Keratinocyte (primary cell): ENCODE measurements around the gene HOXB2. TPM values are rescaled to one million over a fixed set of nuclear protein-coding genes. Genes with fewer than 3 reads are reported as not detected.

ENCODE experiments used
- DNase-seq: peaks from one replicate; pipeline ENCODE4 v3.0.0-alpha.2; 2011; ENCODE audit warnings: low read depth, missing footprints, low spot score
- FAIRE-seq: peaks from 2 replicates; lab custom pipeline; 2011; peaks lifted over from hg19 to GRCh38; lab: Jason Lieb, UNC
- H2AFZ ChIP-seq: 2 replicates; pipeline ENCODE4 v1.6.0; 2012; ENCODE audit warnings: low read length, control low read depth, inconsistent platforms; ENCODE audit not compliant: control insufficient read depth
- H3K27ac ChIP-seq: 2 replicates; pipeline ENCODE4 v1.5.1; 2011; ENCODE audit warnings: low read length; ENCODE audit not compliant: control insufficient read depth, insufficient read depth
- H3K27me3 ChIP-seq: 3 replicates; pipeline ENCODE4 v1.6.0; 2011; ENCODE audit warnings: low read length; ENCODE audit not compliant: control insufficient read depth, insufficient read depth; ENCODE audit errors: extremely low read depth
- H3K36me3 ChIP-seq, 2 experiments: 2 replicates in 1 of 2; 3 replicates in 1 of 2; pipeline ENCODE4 v1.5.1; 2011; ENCODE audit warnings: low read length in 2 of 2, mild to moderate bottlenecking in 1 of 2; ENCODE audit not compliant: control insufficient read depth in 2 of 2, insufficient read depth in 2 of 2; ENCODE audit errors: extremely low read depth in 1 of 2
- H3K4me1 ChIP-seq: 3 replicates; pipeline ENCODE4 v1.5.1; 2011; ENCODE audit warnings: low read length; ENCODE audit not compliant: control insufficient read depth, insufficient read depth; ENCODE audit errors: extremely low read depth
- H3K4me2 ChIP-seq: 3 replicates; pipeline ENCODE4 v1.6.0; 2011; ENCODE audit warnings: low read depth, low read length; ENCODE audit not compliant: control insufficient read depth, insufficient read depth; ENCODE audit errors: extremely low read depth
- H3K4me3 ChIP-seq, 3 experiments: fragments of 200-600 bp in 1 of 3; sonication (generic) in 1 of 3; 2 replicates in 2 of 3; 3 replicates in 1 of 3; pipeline ENCODE4 v1.5.1; 2011 to 2016; ENCODE audit warnings: low read length in 3 of 3, mild to moderate bottlenecking in 3 of 3, control low read depth in 2 of 3, inconsistent platforms in 1 of 3, low read depth in 1 of 3, mixed read lengths in 1 of 3, mixed run types in 1 of 3, moderate library complexity in 1 of 3; ENCODE audit not compliant: control insufficient read depth in 2 of 3, insufficient read depth in 2 of 3; ENCODE audit errors: extremely low read depth in 1 of 3
- H3K79me2 ChIP-seq: 2 replicates; pipeline ENCODE4 v1.6.0; 2012; ENCODE audit warnings: low read length; ENCODE audit not compliant: control insufficient read depth, insufficient read depth
- H3K9ac ChIP-seq: 3 replicates; pipeline ENCODE4 v1.6.0; 2011; ENCODE audit warnings: low read length; ENCODE audit not compliant: control insufficient read depth, insufficient read depth; ENCODE audit errors: extremely low read depth
- H3K9me1 ChIP-seq: 3 replicates; pipeline ENCODE4 v1.6.0; 2011; ENCODE audit warnings: low read length; ENCODE audit not compliant: control insufficient read depth, insufficient read depth; ENCODE audit errors: extremely low read depth
- H3K9me3 ChIP-seq: 2 replicates; pipeline ENCODE4 v1.5.1; 2012; ENCODE audit warnings: low read depth, low read length; ENCODE audit not compliant: control insufficient read depth
- H4K20me1 ChIP-seq: 3 replicates; pipeline ENCODE4 v1.6.0; 2011; ENCODE audit warnings: low read length; ENCODE audit not compliant: control insufficient read depth, insufficient read depth; ENCODE audit errors: extremely low read depth
- CTCF ChIP-seq, 3 experiments: IDR thresholded peaks in 1 of 3; conservative IDR thresholded peaks in 1 of 3; optimal IDR thresholded peaks in 1 of 3; 2 replicates in 2 of 3; 3 replicates in 1 of 3; pipeline versions ENCODE3 to v1.5.1; 2011; ENCODE audit warnings: low read length in 3 of 3, mild to moderate bottlenecking in 3 of 3, moderate library complexity in 2 of 3, control low read depth in 1 of 3, inconsistent platforms in 1 of 3; ENCODE audit not compliant: insufficient read depth in 2 of 3; ENCODE audit errors: extremely low read depth in 1 of 3
- EZH2 ChIP-seq: IDR thresholded peaks from one replicate; pipeline ENCODE4 v1.6.1; 2012; ENCODE audit warnings: inconsistent platforms, mild to moderate bottlenecking, low read length, moderate library complexity
- dilution Hi-C: fragments of 300-500 bp; cut with MboI; formaldehyde crosslinking; loops from one replicate; pipeline ENCODE4 v1.7.0; 2020; ENCODE audit warnings: low sequenced_read_pairs; ENCODE audit not compliant: extremely low pct_ligation_motif_present
- polyA plus RNA-seq, 5 experiments: library from polyadenylated mRNA; depleted of rRNA in 3 of 5; stranded (reverse) in 3 of 5; stranded (forward) in 1 of 5; unstranded in 1 of 5; fragments of >200 nt; gene quantifications; 1 replicate in 1 of 5; 2 replicates in 3 of 5; 3 replicates in 1 of 5; pipeline versions ENCODE4 v1.2.1 to v1.2.3, GENCODE V29; 2011 to 2012; ENCODE audit warnings: missing spikeins in 2 of 5, low read depth in 1 of 5, low replicate concordance in 1 of 5

The HOXB2 gene
- polyA plus RNA-seq, 1 donor (not counting 4 experiments of a cell fraction or from before 2014, with no cell fraction given), result 3.8 TPM

GRCh38 chr17:48578616-48579470, 33.9 kb upstream of the HOXB2 start:
- no peaks in the 10 kb centered on the region for H4K20me1 ChIP-seq
- peak overlapping the region; percentile 60 for H2AFZ ChIP-seq
- no peaks in the 10 kb centered on the region for H3K79me2 ChIP-seq
- H3K4me3 ChIP-seq, result peak overlapping the region; percentile 58 to 76 (median 65)
- no peak for TF ChIP-seq CTCF (optimal IDR thresholded peaks at IDR 0.05 in 1 of 3, IDR thresholded peaks at IDR 0.05 in 1 of 3, conservative IDR thresholded peaks at IDR 0.05 in 1 of 3; ENCODE audit: extremely low read depth in 1 of 3, insufficient read depth in 2 of 3, low read length in 3 of 3)
- peak; percentile 84 for TF ChIP-seq EZH2
- H3K9ac ChIP-seq, result peak overlapping the region; percentile 58
- H3K27me3 ChIP-seq, result peaks cover 82% of the 10 kb centered on the region
- H3K36me3 ChIP-seq, result peaks cover 0 to 2% of the 10 kb centered on the region in 2 experiments
- no peaks in the 10 kb centered on the region for H3K9me3 ChIP-seq
- no peak overlapping the region for H3K27ac ChIP-seq
- H3K4me2 ChIP-seq, result peak overlapping the region; percentile 71
- dilution Hi-C loops, result no loop called here
- H3K9me1 ChIP-seq, result no peaks in the 10 kb centered on the region
- FAIRE-seq (peak; percentile 44), DNase-seq (no peak)
- peaks cover 19% of the 10 kb centered on the region for H3K4me1 ChIP-seq

- peak within 1 kb of the TSS; percentile 58 to 76 (median 65) for H3K4me3 ChIP-seq
- no peak for FAIRE-seq
These were observed 33.2 kb upstream of the HOXB2 start, which contains the start of gene HOXB4 for GRCh38 chr17:48577946-48578615. HOXB4 (minus strand) TSS chr17:48578350; CDS start chr17:48578319, 31 bp downstream.

More at GRCh38 chr17:48577946-48578615, 33.2 kb upstream of the HOXB2 start, which contains the start of gene HOXB4:
- Histone ChIP-seq H3K4me1 (peaks cover 27% of the 10 kb centered on the region), H3K9me3 (no peaks in the 10 kb centered on the region), H4K20me1 (no peaks in the 10 kb centered on the region), H3K27ac (no peak within 1 kb of the TSS), H3K9ac (peak within 1 kb of the TSS; percentile 58), H3K4me2 (peak within 1 kb of the TSS; percentile 85), H2AFZ (peak within 1 kb of the TSS; percentile 60), H3K79me2 (no peaks in the 10 kb centered on the region), H3K36me3 (peaks cover 0 to 2% of the 10 kb centered on the region in 2 experiments), H3K27me3 (peaks cover 89% of the 10 kb centered on the region), H3K9me1 (no peaks in the 10 kb centered on the region)
- dilution Hi-C loops, result no loop called here
- no peak for DNase-seq
- no peak for TF ChIP-seq CTCF (optimal IDR thresholded peaks at IDR 0.05 in 1 of 3, IDR thresholded peaks at IDR 0.05 in 1 of 3, conservative IDR thresholded peaks at IDR 0.05 in 1 of 3; ENCODE audit: extremely low read depth in 1 of 3, insufficient read depth in 2 of 3, low read length in 3 of 3)
- no peak for TF ChIP-seq EZH2
